ENCODE measurements around the gene MBD3L2.
"Not testable (repeated sequence)": the region's sequence is repeated elsewhere in the genome, so short reads cannot be mapped to it uniquely, and the experiment has no call there.

Gene MBD3L2

DNA sequence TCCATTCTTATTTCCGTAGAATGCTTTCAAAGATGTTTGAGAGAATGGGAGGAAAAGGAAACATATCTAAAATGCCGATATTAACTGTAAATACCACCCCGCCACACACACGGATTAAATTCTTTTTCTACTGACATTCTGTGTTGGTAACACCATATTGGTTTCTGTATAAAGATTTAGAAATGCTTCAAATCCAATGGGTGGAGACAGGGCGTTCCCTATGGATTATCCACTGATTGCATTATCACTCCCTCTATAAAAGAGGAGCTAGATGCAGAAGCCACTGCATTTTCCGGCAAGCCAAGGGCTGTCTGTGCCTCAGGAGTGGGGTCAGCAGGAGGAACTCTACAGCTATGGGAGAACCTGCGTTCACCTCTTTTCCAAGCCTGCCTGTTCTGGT, at the start of gene MBD3L2:
TSS of gene MBD3L2 (plus strand) at position 301 of the 400 bp plus-strand sequence. CDS start at position 354, 53 bp downstream.
- H2AFZ ChIP-seq (ENCODE audit: low read length, unreplicated experiment); H3K27me3 ChIP-seq (ENCODE audit: insufficient read depth, low read length); H3K4me1 ChIP-seq (ENCODE audit: control insufficient read depth, insufficient read depth, low read length, unreplicated experiment); H3K79me2 ChIP-seq (ENCODE audit: control insufficient read depth, insufficient read depth, low read length, unreplicated experiment); H3K4me3 ChIP-seq (ENCODE audit: low read depth, low read length); H3K27ac ChIP-seq (ENCODE audit: low read depth, low read length); H3K36me3 ChIP-seq (ENCODE audit: insufficient read depth, low read length): not testable (repeated sequence)

DNA sequence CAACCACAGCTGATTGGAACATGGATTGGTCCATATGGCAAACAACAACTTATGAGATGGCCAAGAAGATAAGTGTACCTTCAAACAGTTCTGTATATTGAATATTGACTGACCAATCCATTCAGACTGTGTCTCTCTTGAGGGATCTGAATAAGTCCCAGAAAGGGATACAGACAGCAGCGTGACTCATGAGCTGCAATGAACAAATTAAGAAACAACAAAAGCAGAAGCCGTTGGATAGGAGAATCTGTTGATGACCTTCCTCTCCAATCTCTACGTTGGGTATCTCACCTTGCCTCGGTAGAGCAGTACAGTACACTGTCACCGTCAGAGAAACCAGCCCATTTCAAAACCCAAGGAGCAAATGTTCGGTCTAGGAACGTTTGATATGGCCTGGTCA, 49.2 kb upstream of the MBD3L2 start:
- no peaks in the 10 kb centered on the region for H3K79me2 ChIP-seq (ENCODE audit: control insufficient read depth, insufficient read depth, low read length, unreplicated experiment)
- H3K27me3 ChIP-seq (ENCODE audit: insufficient read depth, low read length), result peaks cover 14% of the 10 kb centered on the region
- H2AFZ ChIP-seq (ENCODE audit: low read length, unreplicated experiment), result no peak overlapping the region
- no peaks in the 10 kb centered on the region for H3K36me3 ChIP-seq (ENCODE audit: insufficient read depth, low read length)
- H3K4me3 ChIP-seq (ENCODE audit: low read depth, low read length), result no peak overlapping the region
- H3K27ac ChIP-seq (ENCODE audit: low read depth, low read length), result no peak overlapping the region
- H3K4me1 ChIP-seq (ENCODE audit: control insufficient read depth, insufficient read depth, low read length, unreplicated experiment), result no peaks in the 10 kb centered on the region

DNA sequence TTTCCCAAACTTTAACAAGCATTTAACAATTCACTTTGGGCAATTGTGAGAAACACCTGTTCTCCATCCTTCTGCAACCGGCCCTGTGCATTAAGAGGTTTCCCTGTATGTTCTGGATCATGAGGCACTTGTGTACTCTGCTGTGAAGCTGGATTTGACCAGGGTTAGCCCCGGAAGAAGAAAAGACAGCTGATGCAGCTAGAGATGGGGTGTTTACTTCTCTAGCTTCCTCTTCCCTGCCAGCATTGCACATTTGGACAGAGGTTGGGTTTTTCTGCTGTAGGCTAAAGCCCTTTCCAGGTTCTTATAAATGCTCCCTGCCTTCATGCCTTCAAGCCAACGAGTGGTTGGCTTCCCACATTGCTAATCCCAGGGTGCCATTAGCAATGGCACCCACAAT, 48.8 kb upstream of the MBD3L2 start:
- Histone ChIP-seq H3K79me2 (ENCODE audit: control insufficient read depth, insufficient read depth, low read length, unreplicated experiment) (no peaks in the 10 kb centered on the region), H3K4me3 (ENCODE audit: low read depth, low read length) (no peak overlapping the region), H3K36me3 (ENCODE audit: insufficient read depth, low read length) (no peaks in the 10 kb centered on the region), H3K27ac (ENCODE audit: low read depth, low read length) (no peak overlapping the region), H2AFZ (ENCODE audit: low read length, unreplicated experiment) (no peak overlapping the region), H3K4me1 (ENCODE audit: control insufficient read depth, insufficient read depth, low read length, unreplicated experiment) (no peaks in the 10 kb centered on the region), H3K27me3 (ENCODE audit: insufficient read depth, low read length) (peaks cover 14% of the 10 kb centered on the region)

DNA sequence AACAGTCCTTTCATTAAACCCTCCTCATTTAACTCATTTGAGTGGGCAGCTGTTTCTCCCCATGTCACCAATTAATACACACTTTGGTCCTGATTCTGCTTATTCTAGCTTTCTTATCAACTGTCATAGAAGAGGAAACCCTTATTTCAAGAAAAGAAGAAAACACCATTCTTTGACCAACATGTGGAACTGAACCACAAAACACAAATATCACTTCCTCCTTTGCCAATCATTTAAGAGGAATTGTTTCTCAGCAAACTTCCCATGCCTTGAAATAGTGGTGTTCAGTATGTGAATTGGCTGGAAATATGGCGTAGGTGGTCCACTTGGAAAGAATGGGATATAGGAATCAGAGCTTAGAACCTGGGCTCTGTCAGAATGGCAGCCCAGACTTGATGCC, 48.3 kb upstream of the MBD3L2 start:
- Histone ChIP-seq H3K79me2 (ENCODE audit: control insufficient read depth, insufficient read depth, low read length, unreplicated experiment) (no peaks in the 10 kb centered on the region), H3K27me3 (ENCODE audit: insufficient read depth, low read length) (peaks cover 14% of the 10 kb centered on the region), H3K4me3 (ENCODE audit: low read depth, low read length) (no peak overlapping the region), H3K27ac (ENCODE audit: low read depth, low read length) (no peak overlapping the region), H3K36me3 (ENCODE audit: insufficient read depth, low read length) (no peaks in the 10 kb centered on the region), H2AFZ (ENCODE audit: low read length, unreplicated experiment) (no peak overlapping the region), H3K4me1 (ENCODE audit: control insufficient read depth, insufficient read depth, low read length, unreplicated experiment) (no peaks in the 10 kb centered on the region)

DNA sequence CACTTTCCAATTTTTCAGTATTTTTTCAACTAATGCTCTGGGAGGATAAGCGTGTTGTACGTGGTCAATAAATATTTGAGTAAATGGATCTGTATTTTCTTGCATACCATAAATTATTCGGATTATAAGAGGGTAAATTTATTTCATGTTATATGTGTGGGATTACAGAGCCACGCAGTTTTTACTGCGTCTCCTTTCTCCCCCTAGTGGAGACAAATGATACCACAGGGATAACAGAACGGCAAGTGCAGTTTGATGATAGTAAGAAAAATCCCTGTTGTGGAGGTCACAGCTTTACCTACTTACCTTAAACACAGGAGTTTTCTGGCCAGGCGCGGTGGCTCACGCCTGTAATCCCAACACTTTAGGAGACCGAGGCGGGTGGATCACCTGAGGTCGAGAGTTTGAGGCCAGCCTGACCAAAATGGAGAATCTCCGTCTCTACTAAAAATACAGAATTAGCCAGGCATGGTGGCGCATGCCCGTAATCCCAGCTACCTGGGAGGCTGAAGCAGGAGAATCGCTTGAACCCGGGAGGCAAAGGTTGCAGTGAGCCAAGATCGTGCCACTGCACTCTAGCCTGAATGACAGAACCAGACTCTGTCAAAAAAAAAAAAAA, 44.7 kb upstream of the MBD3L2 start:
- Histone ChIP-seq H3K36me3 (ENCODE audit: insufficient read depth, low read length) (no peaks in the 10 kb centered on the region), H2AFZ (ENCODE audit: low read length, unreplicated experiment) (no peak overlapping the region), H3K4me3 (ENCODE audit: low read depth, low read length) (no peak overlapping the region), H3K79me2 (ENCODE audit: control insufficient read depth, insufficient read depth, low read length, unreplicated experiment) (no peaks in the 10 kb centered on the region), H3K4me1 (ENCODE audit: control insufficient read depth, insufficient read depth, low read length, unreplicated experiment) (no peaks in the 10 kb centered on the region), H3K27me3 (ENCODE audit: insufficient read depth, low read length) (peaks cover 14% of the 10 kb centered on the region), H3K27ac (ENCODE audit: low read depth, low read length) (no peak overlapping the region)

DNA sequence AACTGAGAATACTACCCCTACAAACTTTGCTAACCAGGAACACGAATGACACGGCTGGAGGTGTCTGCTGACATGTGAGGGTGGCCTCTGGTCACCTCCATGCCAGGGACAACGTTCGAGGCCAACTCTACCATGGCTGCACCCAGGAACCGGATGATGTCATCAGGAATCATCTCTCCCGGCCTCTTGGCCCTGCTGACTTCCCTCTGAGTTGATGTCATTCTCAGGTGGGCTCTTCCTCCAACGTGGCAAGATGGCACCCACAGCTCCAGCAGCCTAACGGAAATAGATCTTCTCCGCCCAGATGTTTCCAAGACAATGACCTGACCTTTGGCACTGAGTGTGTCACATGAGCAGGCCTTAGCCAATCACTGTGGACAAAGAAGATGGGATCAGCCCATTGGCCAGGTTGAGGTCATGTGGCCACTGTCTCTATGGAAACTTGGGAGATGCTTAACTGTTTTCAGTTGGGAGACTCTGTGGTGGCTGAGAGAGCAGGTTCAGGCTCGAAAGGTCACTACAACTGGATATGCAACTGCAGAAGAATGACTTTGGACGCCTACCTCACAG, 42.9 kb upstream of the MBD3L2 start:
- Histone ChIP-seq H3K79me2 (ENCODE audit: control insufficient read depth, insufficient read depth, low read length, unreplicated experiment) (no peaks in the 10 kb centered on the region), H3K36me3 (ENCODE audit: insufficient read depth, low read length) (no peaks in the 10 kb centered on the region), H3K27me3 (ENCODE audit: insufficient read depth, low read length) (peaks cover 4% of the 10 kb centered on the region), H2AFZ (ENCODE audit: low read length, unreplicated experiment) (no peak overlapping the region), H3K4me1 (ENCODE audit: control insufficient read depth, insufficient read depth, low read length, unreplicated experiment) (no peaks in the 10 kb centered on the region), H3K27ac (ENCODE audit: low read depth, low read length) (no peak overlapping the region), H3K4me3 (ENCODE audit: low read depth, low read length) (no peak overlapping the region)

DNA sequence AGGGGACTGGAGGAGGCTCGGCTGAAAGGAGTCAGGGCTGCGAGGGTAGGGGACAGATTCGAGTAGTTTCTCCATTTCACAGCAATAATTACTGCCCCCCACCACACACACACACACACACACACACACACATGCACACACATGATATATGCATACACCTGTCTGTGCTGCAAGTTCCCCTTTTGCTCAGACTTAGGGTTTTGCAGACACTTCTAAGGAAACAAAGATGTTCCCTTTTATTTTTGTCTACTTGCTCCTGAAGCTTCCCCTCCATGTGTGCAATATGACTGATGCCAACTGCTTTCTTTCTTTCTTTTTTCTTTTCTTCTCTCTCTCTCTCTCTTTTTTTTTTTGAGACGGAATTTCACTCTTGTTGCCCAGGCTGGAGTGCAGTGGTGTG, 41.3 kb upstream of the MBD3L2 start:
- no peaks in the 10 kb centered on the region for H3K79me2 ChIP-seq (ENCODE audit: control insufficient read depth, insufficient read depth, low read length, unreplicated experiment)
- H3K36me3 ChIP-seq (ENCODE audit: insufficient read depth, low read length), result no peaks in the 10 kb centered on the region
- H3K4me3 ChIP-seq (ENCODE audit: low read depth, low read length), result no peak overlapping the region
- no peaks in the 10 kb centered on the region for H3K4me1 ChIP-seq (ENCODE audit: control insufficient read depth, insufficient read depth, low read length, unreplicated experiment)
- H2AFZ ChIP-seq (ENCODE audit: low read length, unreplicated experiment), result no peak overlapping the region
- no peaks in the 10 kb centered on the region; the same call in 1 of the 2 replicates for H3K27me3 ChIP-seq (ENCODE audit: insufficient read depth, low read length)
- H3K27ac ChIP-seq (ENCODE audit: low read depth, low read length), result no peak overlapping the region

- no peak overlapping the region for H3K4me3 ChIP-seq (ENCODE audit: low read depth, low read length)
- H3K79me2 ChIP-seq (ENCODE audit: control insufficient read depth, insufficient read depth, low read length, unreplicated experiment), result no peaks in the 10 kb centered on the region
- peaks cover 8% of the 10 kb centered on the region for H3K27me3 ChIP-seq (ENCODE audit: insufficient read depth, low read length)
- H3K4me1 ChIP-seq (ENCODE audit: control insufficient read depth, insufficient read depth, low read length, unreplicated experiment), result no peaks in the 10 kb centered on the region
- H3K27ac ChIP-seq (ENCODE audit: low read depth, low read length), result no peak overlapping the region
- no peak overlapping the region for H2AFZ ChIP-seq (ENCODE audit: low read length, unreplicated experiment)
- H3K36me3 ChIP-seq (ENCODE audit: insufficient read depth, low read length), result no peaks in the 10 kb centered on the region
These were observed 38.2 kb upstream of the MBD3L2 start for GRCh38 chr19:7010722-7011593.

DNA sequence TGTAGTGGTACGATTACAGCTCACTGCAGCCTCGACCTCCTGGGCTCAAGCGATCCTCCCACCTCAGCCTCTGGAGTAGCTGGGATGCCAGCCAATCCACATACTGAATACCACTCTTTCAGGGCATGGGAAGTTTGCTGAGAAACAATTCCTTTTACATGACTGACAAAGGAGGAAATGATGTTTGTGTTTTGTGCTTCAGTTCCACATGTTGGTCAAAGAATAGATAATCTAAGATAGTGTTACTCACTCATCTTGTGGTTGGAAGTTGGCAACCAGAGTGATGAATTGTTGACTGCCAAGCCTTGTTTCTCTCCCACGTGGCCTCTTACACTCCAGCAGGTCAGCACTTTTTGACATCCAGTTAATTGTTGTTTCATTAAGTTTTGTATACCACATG, 35.4 kb upstream of the MBD3L2 start:
- Histone ChIP-seq H3K27ac (ENCODE audit: low read depth, low read length) (no peak overlapping the region), H3K27me3 (ENCODE audit: insufficient read depth, low read length) (peaks cover 11% of the 10 kb centered on the region), H2AFZ (ENCODE audit: low read length, unreplicated experiment) (no peak overlapping the region), H3K79me2 (ENCODE audit: control insufficient read depth, insufficient read depth, low read length, unreplicated experiment) (no peaks in the 10 kb centered on the region), H3K4me3 (ENCODE audit: low read depth, low read length) (no peak overlapping the region), H3K4me1 (ENCODE audit: control insufficient read depth, insufficient read depth, low read length, unreplicated experiment) (no peaks in the 10 kb centered on the region), H3K36me3 (ENCODE audit: insufficient read depth, low read length) (no peaks in the 10 kb centered on the region)

DNA sequence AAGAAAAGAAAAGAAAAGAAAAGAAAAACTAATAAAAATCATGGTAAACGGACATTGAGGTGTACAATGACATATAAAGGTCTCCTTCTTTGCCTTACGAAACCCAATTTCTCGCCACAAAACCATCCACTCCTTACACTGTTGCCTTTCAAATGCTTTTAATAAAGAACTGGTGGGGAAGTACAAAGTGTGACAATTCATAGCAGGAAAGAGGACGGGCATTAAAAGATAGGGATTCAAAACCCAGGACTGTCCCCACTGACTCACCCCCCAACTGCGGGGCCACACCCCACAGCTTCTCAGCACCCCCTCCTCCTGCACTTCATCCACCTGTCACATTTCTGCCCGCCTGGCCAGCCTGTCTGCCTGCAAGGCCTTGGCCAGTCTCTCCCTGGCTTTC, 30.3 kb upstream of the MBD3L2 start:
- H3K27ac ChIP-seq (ENCODE audit: low read depth, low read length), result no peak overlapping the region
- no peak overlapping the region for H3K4me3 ChIP-seq (ENCODE audit: low read depth, low read length)
- H2AFZ ChIP-seq (ENCODE audit: low read length, unreplicated experiment), result no peak overlapping the region
- no peaks in the 10 kb centered on the region for H3K36me3 ChIP-seq (ENCODE audit: insufficient read depth, low read length)
- H3K79me2 ChIP-seq (ENCODE audit: control insufficient read depth, insufficient read depth, low read length, unreplicated experiment), result no peaks in the 10 kb centered on the region
- no peaks in the 10 kb centered on the region for H3K4me1 ChIP-seq (ENCODE audit: control insufficient read depth, insufficient read depth, low read length, unreplicated experiment)
- peaks cover 11% of the 10 kb centered on the region for H3K27me3 ChIP-seq (ENCODE audit: insufficient read depth, low read length)

DNA sequence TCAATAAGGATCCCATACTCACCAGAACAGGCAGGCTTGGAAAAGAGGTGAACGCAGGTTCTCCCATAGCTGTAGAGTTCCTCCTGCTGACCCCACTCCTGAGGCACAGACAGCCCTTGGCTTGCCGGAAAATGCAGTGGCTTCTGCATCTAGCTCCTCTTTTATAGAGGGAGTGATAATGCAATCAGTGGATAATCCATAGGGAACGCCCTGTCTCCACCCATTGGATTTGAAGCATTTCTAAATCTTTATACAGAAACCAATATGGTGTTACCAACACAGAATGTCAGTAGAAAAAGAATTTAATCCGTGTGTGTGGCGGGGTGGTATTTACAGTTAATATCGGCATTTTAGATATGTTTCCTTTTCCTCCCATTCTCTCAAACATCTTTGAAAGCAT, 27.8 kb upstream of the MBD3L2 start, which contains the start of gene MBD3L2B:
TSS of gene MBD3L2B (minus strand) at position 101 of the 400 bp plus-strand sequence. CDS start at position 67, 34 bp downstream.
- H3K4me3 ChIP-seq (ENCODE audit: low read depth, low read length); H3K27me3 ChIP-seq (ENCODE audit: insufficient read depth, low read length); H2AFZ ChIP-seq (ENCODE audit: low read length, unreplicated experiment); H3K79me2 ChIP-seq (ENCODE audit: control insufficient read depth, insufficient read depth, low read length, unreplicated experiment); H3K36me3 ChIP-seq (ENCODE audit: insufficient read depth, low read length); H3K4me1 ChIP-seq (ENCODE audit: control insufficient read depth, insufficient read depth, low read length, unreplicated experiment); H3K27ac ChIP-seq (ENCODE audit: low read depth, low read length): not testable (repeated sequence)
